Measurements from ENCODE around the gene RGS19.

DNA sequence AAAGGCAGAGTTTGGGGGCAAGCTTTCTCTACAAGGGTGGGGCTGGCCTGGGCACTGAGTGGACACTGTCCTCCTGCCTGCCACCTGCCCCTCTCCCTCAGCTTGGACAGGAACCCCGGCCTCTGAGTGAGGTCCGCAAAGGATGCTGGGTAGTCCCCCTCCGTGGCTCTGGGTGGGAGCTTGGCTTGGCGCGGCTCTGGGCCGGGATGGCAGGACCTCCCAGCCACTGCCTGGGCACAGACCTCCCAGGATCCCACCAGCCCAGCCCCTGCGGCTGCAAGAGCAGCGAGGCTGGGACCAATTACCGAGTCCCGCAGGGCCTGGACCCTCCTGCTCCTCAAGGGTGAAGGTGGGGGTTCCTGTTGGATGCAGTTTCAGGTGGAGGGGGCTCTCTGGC is 27.0 kb downstream of the RGS19 start:
- TF ChIP-seq, protein P1, sequence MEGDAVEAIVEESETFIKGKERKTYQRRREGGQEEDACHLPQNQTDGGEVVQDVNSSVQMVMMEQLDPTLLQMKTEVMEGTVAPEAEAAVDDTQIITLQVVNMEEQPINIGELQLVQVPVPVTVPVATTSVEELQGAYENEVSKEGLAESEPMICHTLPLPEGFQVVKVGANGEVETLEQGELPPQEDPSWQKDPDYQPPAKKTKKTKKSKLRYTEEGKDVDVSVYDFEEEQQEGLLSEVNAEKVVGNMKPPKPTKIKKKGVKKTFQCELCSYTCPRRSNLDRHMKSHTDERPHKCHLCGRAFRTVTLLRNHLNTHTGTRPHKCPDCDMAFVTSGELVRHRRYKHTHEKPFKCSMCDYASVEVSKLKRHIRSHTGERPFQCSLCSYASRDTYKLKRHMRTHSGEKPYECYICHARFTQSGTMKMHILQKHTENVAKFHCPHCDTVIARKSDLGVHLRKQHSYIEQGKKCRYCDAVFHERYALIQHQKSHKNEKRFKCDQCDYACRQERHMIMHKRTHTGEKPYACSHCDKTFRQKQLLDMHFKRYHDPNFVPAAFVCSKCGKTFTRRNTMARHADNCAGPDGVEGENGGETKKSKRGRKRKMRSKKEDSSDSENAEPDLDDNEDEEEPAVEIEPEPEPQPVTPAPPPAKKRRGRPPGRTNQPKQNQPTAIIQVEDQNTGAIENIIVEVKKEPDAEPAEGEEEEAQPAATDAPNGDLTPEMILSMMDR (IDR thresholded peaks at IDR 0.05), result no peak
- no peak for TF ChIP-seq EP300 (IDR thresholded peaks at IDR 0.05)
